ENCODE data around the gene NR5A2.

NR5A2 gene

DNA sequence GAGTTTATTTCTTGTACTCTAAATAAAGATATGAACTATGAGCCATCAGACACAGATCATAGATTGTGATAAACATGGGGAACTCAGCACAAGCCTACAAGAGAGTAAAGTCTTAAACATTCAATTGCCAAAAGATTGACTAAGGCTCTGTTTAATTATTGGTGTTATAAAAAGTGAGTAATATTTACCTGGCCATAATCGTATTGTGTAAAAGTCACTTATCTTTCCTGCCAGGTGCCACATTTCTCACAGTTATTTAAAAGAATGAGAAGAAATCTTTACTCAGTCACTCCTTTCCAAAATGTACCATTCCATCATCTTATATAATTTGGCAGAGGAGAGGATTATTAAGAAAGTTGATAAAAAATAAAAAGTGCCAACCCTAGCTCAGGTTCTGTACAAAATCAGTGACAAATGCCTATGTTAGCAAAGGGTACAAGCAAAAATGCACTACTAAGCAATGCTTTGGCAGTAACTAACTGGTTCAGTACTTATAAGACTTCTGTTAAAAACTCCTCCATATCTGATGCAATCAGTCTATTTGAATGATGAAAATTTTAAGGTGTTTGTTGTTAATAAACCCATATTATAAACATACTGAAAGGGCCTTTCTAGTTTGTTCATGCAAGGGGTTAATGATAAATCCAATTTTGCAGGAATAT, 5.8 kb upstream of the NR5A2 start:
- Histone ChIP-seq H3K9me3 (ENCODE audit: control insufficient read depth in 2 of 2, low read length in 2 of 2) (no peaks in the 10 kb centered on the region), H3K4me3 (ENCODE audit: low read length in 2 of 2) (no peak overlapping the region), H3K27me3 (ENCODE audit: control insufficient read depth in 2 of 2, insufficient read depth in 2 of 2, low read length in 2 of 2) (peaks cover 0 to 3% of the 10 kb centered on the region in 2 donors), H3K27ac (ENCODE audit: low read depth in 2 of 2, low read length in 2 of 2) (peak overlapping the region in 1 of 2 donors; percentile 29), H3K4me1 (ENCODE audit: control insufficient read depth in 2 of 2, insufficient read depth in 2 of 2, low read length in 2 of 2) (peaks cover 3% of the 10 kb centered on the region in 2 donors), H3K9ac (ENCODE audit: low read depth in 1 of 2, low read length in 2 of 2) (no peak overlapping the region), H3K36me3 (ENCODE audit: control insufficient read depth in 2 of 2, insufficient read depth in 2 of 2, low read length in 2 of 2) (no peaks in the 10 kb centered on the region)

DNA sequence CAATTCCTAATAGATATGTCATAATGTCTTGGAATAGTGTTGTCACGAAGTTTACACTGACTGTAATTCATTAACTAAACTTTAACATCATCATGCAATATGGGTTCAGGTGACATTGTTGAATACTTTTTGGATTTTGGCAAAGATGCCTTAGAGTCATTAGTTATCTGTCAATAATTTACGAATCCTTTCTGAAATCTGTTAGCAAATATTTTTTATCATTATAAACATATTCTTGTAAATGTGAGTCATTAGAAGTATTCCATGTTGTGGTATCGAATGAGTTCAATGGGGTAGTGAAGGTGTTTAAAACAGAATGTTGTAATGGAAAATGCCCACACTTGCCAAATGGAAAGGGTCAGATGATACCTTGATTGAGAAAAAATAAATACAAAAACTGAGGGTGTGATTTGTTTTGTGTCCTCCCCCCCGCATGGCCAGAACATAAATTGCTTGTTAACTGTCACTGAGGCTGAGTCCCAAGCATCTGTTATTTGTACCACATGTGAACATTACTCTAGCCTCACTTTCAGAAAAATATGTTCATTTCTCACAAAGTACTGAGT, 5.2 kb upstream of the NR5A2 start:
- Histone ChIP-seq H3K9ac (ENCODE audit: low read depth in 1 of 2, low read length in 2 of 2) (no peak overlapping the region), H3K9me3 (ENCODE audit: control insufficient read depth in 2 of 2, low read length in 2 of 2) (no peaks in the 10 kb centered on the region), H3K4me1 (ENCODE audit: control insufficient read depth in 2 of 2, insufficient read depth in 2 of 2, low read length in 2 of 2) (peaks cover 3 to 8% of the 10 kb centered on the region in 2 donors), H3K4me3 (ENCODE audit: low read length in 2 of 2) (no peak overlapping the region), H3K27me3 (ENCODE audit: control insufficient read depth in 2 of 2, insufficient read depth in 2 of 2, low read length in 2 of 2) (peaks cover 0 to 3% of the 10 kb centered on the region in 2 donors), H3K36me3 (ENCODE audit: control insufficient read depth in 2 of 2, insufficient read depth in 2 of 2, low read length in 2 of 2) (no peaks in the 10 kb centered on the region), H3K27ac (ENCODE audit: low read depth in 2 of 2, low read length in 2 of 2) (no peak overlapping the region)

DNA sequence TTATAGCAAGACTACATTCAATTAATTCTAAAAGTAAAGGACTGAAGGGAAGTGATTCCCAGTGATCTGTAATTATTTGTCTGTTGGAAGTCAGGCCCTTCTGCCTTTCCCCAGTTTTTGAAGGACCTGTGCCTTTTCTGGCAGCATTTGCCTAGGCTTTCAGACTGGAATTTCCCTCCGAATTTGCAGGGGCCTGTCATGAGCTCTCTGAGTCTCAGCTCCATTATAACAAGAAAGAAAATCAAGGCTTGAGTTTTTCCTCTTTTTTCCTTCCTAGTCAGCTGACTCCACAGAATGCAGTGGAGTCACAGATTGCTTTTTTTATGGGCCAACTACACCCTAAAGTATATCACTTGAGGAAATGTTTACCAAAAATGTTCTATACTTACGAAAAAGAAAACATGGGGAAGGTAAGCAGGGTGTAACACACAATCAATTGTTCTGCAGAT, 1.1 kb downstream of the NR5A2 start:
- H3K36me3 ChIP-seq (ENCODE audit: control insufficient read depth in 2 of 2, insufficient read depth in 2 of 2, low read length in 2 of 2): no peaks in the 10 kb centered on the region
- peaks cover 16 to 20% of the 10 kb centered on the region in 2 donors for H3K4me1 ChIP-seq (ENCODE audit: control insufficient read depth in 2 of 2, insufficient read depth in 2 of 2, low read length in 2 of 2)
- peak overlapping the region; percentile 87 to 88 for H3K27ac ChIP-seq (ENCODE audit: low read depth in 2 of 2, low read length in 2 of 2)
- H3K27me3 ChIP-seq (ENCODE audit: control insufficient read depth in 2 of 2, insufficient read depth in 2 of 2, low read length in 2 of 2): peaks cover 7 to 12% of the 10 kb centered on the region in 2 donors
- peak overlapping the region; percentile 87 to 92 for H3K9ac ChIP-seq (ENCODE audit: low read depth in 1 of 2, low read length in 2 of 2)
- no peaks in the 10 kb centered on the region for H3K9me3 ChIP-seq (ENCODE audit: control insufficient read depth in 2 of 2, low read length in 2 of 2)
- H3K4me3 ChIP-seq (ENCODE audit: low read length in 2 of 2): peak overlapping the region; percentile 78 to 87

GRCh38 chr1:200029035-200029821, 1.7 kb downstream of the NR5A2 start:
- H3K9ac ChIP-seq (ENCODE audit: low read depth in 1 of 2, low read length in 2 of 2): peak overlapping the region; percentile 87 to 92
- peaks cover 7 to 12% of the 10 kb centered on the region in 2 donors for H3K27me3 ChIP-seq (ENCODE audit: control insufficient read depth in 2 of 2, insufficient read depth in 2 of 2, low read length in 2 of 2)
- H3K9me3 ChIP-seq (ENCODE audit: control insufficient read depth in 2 of 2, low read length in 2 of 2): no peaks in the 10 kb centered on the region
- no peaks in the 10 kb centered on the region for H3K36me3 ChIP-seq (ENCODE audit: control insufficient read depth in 2 of 2, insufficient read depth in 2 of 2, low read length in 2 of 2)
- peak overlapping the region; percentile 78 to 87 for H3K4me3 ChIP-seq (ENCODE audit: low read length in 2 of 2)
- H3K27ac ChIP-seq (ENCODE audit: low read depth in 2 of 2, low read length in 2 of 2): peak overlapping the region; percentile 87 to 88
- H3K4me1 ChIP-seq (ENCODE audit: control insufficient read depth in 2 of 2, insufficient read depth in 2 of 2, low read length in 2 of 2): peaks cover 20 to 26% of the 10 kb centered on the region in 2 donors

GRCh38 chr1:200029822-200030152, 2.3 kb downstream of the NR5A2 start:
- Histone ChIP-seq H3K9ac (ENCODE audit: low read depth in 1 of 2, low read length in 2 of 2) (peak overlapping the region; percentile 87 to 92), H3K27me3 (ENCODE audit: control insufficient read depth in 2 of 2, insufficient read depth in 2 of 2, low read length in 2 of 2) (peaks cover 7 to 14% of the 10 kb centered on the region in 2 donors)

DNA sequence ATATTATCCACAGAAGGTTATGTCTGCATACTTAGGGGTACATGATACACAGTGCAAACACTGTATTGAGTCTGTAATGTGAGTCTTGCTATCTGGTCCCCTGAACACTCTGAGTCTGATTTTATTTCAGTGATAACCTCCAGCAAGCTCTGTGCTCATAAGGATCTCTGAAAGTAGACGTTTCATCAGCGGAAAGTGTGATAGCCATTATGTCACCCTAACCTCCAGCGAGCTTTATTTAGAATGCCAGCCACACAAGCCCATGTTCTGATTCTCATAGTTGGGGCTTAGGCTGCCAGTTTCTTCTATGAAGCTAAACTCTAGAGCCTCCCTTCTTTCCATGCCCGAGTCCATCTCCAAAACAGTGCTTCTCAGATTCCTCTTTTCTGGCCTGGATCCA, 3.3 kb downstream of the NR5A2 start:
- Histone ChIP-seq H3K9me3 (ENCODE audit: control insufficient read depth in 2 of 2, low read length in 2 of 2) (no peaks in the 10 kb centered on the region), H3K27me3 (ENCODE audit: control insufficient read depth in 2 of 2, insufficient read depth in 2 of 2, low read length in 2 of 2) (peaks cover 7 to 16% of the 10 kb centered on the region in 2 donors), H3K4me1 (ENCODE audit: control insufficient read depth in 2 of 2, insufficient read depth in 2 of 2, low read length in 2 of 2) (peaks cover 27 to 33% of the 10 kb centered on the region in 2 donors), H3K36me3 (ENCODE audit: control insufficient read depth in 2 of 2, insufficient read depth in 2 of 2, low read length in 2 of 2) (no peaks in the 10 kb centered on the region), H3K27ac (ENCODE audit: low read depth in 2 of 2, low read length in 2 of 2) (peak overlapping the region; percentile 2 to 88), H3K9ac (ENCODE audit: low read depth in 1 of 2, low read length in 2 of 2) (peak overlapping the region; percentile 47 to 87), H3K4me3 (ENCODE audit: low read length in 2 of 2) (peak overlapping the region; percentile 78 to 87)

More at GRCh38 chr1:200029822-200030152, 2.3 kb downstream of the NR5A2 start:
- Histone ChIP-seq H3K36me3 (ENCODE audit: control insufficient read depth in 2 of 2, insufficient read depth in 2 of 2, low read length in 2 of 2) (no peaks in the 10 kb centered on the region), H3K4me1 (ENCODE audit: control insufficient read depth in 2 of 2, insufficient read depth in 2 of 2, low read length in 2 of 2) (peaks cover 21 to 28% of the 10 kb centered on the region in 2 donors), H3K9me3 (ENCODE audit: control insufficient read depth in 2 of 2, low read length in 2 of 2) (no peaks in the 10 kb centered on the region), H3K27ac (ENCODE audit: low read depth in 2 of 2, low read length in 2 of 2) (peak overlapping the region; percentile 87 to 88), H3K4me3 (ENCODE audit: low read length in 2 of 2) (peak overlapping the region; percentile 78 to 87)

DNA sequence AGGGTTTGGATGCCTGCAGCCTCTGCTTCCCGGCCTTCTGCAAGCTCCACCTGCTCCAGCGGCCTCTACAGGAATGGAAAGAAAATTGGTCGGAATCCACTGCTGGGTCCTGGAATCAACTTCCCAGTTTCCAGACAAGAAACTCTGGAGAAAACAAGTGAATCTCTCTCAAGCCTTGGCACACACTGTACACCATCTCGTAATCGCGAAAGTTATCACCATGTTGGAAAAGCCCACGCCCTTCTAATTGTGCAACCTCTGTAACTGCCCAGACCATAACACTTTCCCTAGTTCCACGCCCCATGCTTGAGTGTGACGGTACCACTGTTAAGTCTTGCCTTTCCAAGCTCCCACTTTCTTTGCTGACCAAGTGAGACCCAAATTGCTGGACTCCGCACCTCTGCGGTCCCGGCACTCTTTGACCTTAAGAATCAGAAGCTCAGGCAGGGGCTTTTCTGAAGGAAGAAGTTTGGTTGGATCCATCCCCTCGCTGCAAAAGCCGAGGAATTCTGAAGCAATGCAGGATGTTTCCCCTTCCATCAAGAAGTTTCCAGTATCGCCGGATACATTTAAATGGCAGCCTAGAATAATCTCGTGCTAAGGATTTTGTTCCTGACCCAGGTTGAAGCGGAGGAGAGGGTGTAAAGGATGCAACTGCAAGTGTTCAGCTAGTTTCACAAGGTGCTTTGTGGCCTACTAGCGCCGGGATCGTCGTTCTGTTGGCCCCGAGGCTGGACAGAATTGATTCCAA, 6.2 kb downstream of the NR5A2 start:
- Histone ChIP-seq H3K4me3 (ENCODE audit: low read length in 2 of 2) (peak overlapping the region; percentile 23 to 44), H3K9ac (ENCODE audit: low read depth in 1 of 2, low read length in 2 of 2) (peak overlapping the region in 1 of 2 donors; percentile 54), H3K27ac (ENCODE audit: low read depth in 2 of 2, low read length in 2 of 2) (peak overlapping the region; percentile 70 to 80), H3K4me1 (ENCODE audit: control insufficient read depth in 2 of 2, insufficient read depth in 2 of 2, low read length in 2 of 2) (peaks cover 34 to 46% of the 10 kb centered on the region in 2 donors), H3K9me3 (ENCODE audit: control insufficient read depth in 2 of 2, low read length in 2 of 2) (no peaks in the 10 kb centered on the region), H3K36me3 (ENCODE audit: control insufficient read depth in 2 of 2, insufficient read depth in 2 of 2, low read length in 2 of 2) (no peaks in the 10 kb centered on the region), H3K27me3 (ENCODE audit: control insufficient read depth in 2 of 2, insufficient read depth in 2 of 2, low read length in 2 of 2) (peaks cover 14 to 19% of the 10 kb centered on the region in 2 donors)

DNA sequence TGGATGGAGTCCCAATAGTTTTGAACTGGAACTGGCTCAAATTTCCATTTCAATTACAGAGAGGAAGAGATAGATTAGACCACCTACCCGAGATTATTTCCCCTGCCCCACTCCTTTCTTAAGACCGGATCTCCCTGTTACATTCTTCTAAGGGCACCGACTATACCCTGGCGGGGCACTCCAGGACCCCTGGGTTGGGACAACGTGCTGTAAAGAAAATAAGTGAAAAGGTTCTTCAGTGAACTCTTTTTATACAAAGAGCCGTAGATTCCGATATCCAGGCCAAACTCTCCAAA, 6.7 kb downstream of the NR5A2 start:
- peaks cover 32 to 46% of the 10 kb centered on the region in 2 donors for H3K4me1 ChIP-seq (ENCODE audit: control insufficient read depth in 2 of 2, insufficient read depth in 2 of 2, low read length in 2 of 2)
- peak overlapping the region; percentile 70 to 80 for H3K27ac ChIP-seq (ENCODE audit: low read depth in 2 of 2, low read length in 2 of 2)
- H3K27me3 ChIP-seq (ENCODE audit: control insufficient read depth in 2 of 2, insufficient read depth in 2 of 2, low read length in 2 of 2): peaks cover 14 to 19% of the 10 kb centered on the region in 2 donors
- H3K9ac ChIP-seq (ENCODE audit: low read depth in 1 of 2, low read length in 2 of 2): no peak overlapping the region
- no peaks in the 10 kb centered on the region for H3K9me3 ChIP-seq (ENCODE audit: control insufficient read depth in 2 of 2, low read length in 2 of 2)
- peak overlapping the region; percentile 23 to 44 for H3K4me3 ChIP-seq (ENCODE audit: low read length in 2 of 2)
- H3K36me3 ChIP-seq (ENCODE audit: control insufficient read depth in 2 of 2, insufficient read depth in 2 of 2, low read length in 2 of 2): no peaks in the 10 kb centered on the region

DNA sequence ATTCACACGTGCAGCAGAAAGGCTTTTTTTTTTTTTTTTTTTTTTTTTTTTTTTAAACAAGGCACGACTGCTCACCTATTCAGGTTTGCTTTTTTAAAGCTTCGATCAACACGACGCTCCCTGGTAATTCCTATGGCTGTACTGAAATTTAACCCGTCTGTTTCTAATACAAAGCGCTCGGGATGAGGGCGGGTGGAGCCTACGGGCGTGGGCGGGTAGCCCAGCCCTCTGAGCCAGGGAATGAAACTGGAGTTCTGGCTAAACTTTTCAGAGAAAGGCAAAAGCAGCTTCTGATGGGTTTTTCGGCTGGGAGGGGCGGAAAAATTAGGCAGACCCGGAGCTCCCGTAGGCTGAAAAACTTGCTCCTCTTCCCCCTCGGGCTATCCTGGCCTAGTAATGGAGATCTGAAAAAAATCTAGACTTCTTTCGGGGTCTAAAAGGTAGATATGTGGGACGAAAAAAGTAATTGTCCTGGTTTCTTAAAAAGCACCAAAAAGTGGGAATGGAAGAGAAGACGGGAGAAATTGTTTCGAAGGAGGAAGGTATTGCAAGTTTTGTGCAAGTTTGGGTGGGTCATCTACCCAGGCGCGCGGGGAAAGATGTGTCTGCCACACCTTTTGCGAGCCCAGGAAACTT, 7.4 kb downstream of the NR5A2 start:
- H3K4me3 ChIP-seq (ENCODE audit: low read length in 2 of 2): peak overlapping the region; percentile 59 to 70
- no peaks in the 10 kb centered on the region for H3K36me3 ChIP-seq (ENCODE audit: control insufficient read depth in 2 of 2, insufficient read depth in 2 of 2, low read length in 2 of 2)

More for the DNA sequence above, 7.4 kb downstream of the NR5A2 start:
- Histone ChIP-seq H3K9ac (ENCODE audit: low read depth in 1 of 2, low read length in 2 of 2) (peak overlapping the region; percentile 58 to 92), H3K9me3 (ENCODE audit: control insufficient read depth in 2 of 2, low read length in 2 of 2) (no peaks in the 10 kb centered on the region), H3K27me3 (ENCODE audit: control insufficient read depth in 2 of 2, insufficient read depth in 2 of 2, low read length in 2 of 2) (peaks cover 16% of the 10 kb centered on the region in 2 donors), H3K4me1 (ENCODE audit: control insufficient read depth in 2 of 2, insufficient read depth in 2 of 2, low read length in 2 of 2) (peaks cover 28 to 47% of the 10 kb centered on the region in 2 donors), H3K27ac (ENCODE audit: low read depth in 2 of 2, low read length in 2 of 2) (peak overlapping the region; percentile 52 to 80)
